Thyroid gland (tissue), 4 donors: Measurements from ENCODE around the gene CDH22. TPM values are rescaled to one million over a fixed set of nuclear protein-coding genes. Genes with fewer than 3 reads are reported as not detected.

Experiments used
- DNase-seq, 2 donors: peaks; one replicate each; pipeline ENCODE4 v3.0.0-alpha.2; 2019
- H3K27ac ChIP-seq, 3 donors: fragments of 200-600 bp; sonication (generic); 1 replicate in 2 of 3; 2 replicates in 1 of 3; pipeline ENCODE4 v1.5.1; 2016 to 2019; ENCODE audit warnings: mild to moderate bottlenecking in 1 of 3, moderate library complexity in 1 of 3
- H3K27me3 ChIP-seq: fragments of 200-600 bp; sonication (generic); one replicate; pipeline ENCODE4 v1.5.1; 2019
- H3K36me3 ChIP-seq, 2 donors: fragments of 200-600 bp; sonication (generic); one replicate each; pipeline ENCODE4 v1.5.1; 2016 to 2019
- H3K4me1 ChIP-seq, 2 donors: fragments of 200-600 bp; sonication (generic); one replicate each; pipeline ENCODE4 v1.5.1; 2017 to 2019
- H3K4me3 ChIP-seq, 3 donors: fragments of 200-600 bp; sonication (generic); replicated peaks in 1 of 3; 1 replicate in 2 of 3; 2 replicates in 1 of 3; pipeline ENCODE4 v1.5.1; 2016; ENCODE audit warnings: mild to moderate bottlenecking in 1 of 3
- H3K9me3 ChIP-seq: fragments of 200-600 bp; sonication (generic); one replicate; pipeline ENCODE4 v1.5.1; 2017
- CTCF ChIP-seq, 6 experiments: fragments of 200-600 bp in 3 of 6; fragments of 450-650 bp in 3 of 6; sonication (generic) in 3 of 6; IDR thresholded peaks; one replicate each; pipeline ENCODE4 v1.5.1; 2016 to 2019; ENCODE audit warnings: antibody characterized with exemption in 6 of 6, mild to moderate bottlenecking in 2 of 6, inconsistent platforms in 1 of 6, moderate library complexity in 1 of 6
- POLR2A ChIP-seq, 2 donors: fragments of 450-650 bp; IDR thresholded peaks; one replicate each; pipeline ENCODE4 v1.6.1; 2017; ENCODE audit warnings: antibody characterized with exemption in 2 of 2, mild to moderate bottlenecking in 2 of 2, moderate library complexity in 1 of 2
- WGBS, 2 donors: methylation state at CpG; one replicate each; pipeline ENCODE4 v1.1.5; 2017; 5-methylcytosine and 5-hydroxymethylcytosine counted together
- intact Hi-C: fragments of 100-400 bp; cut with DNase I; formaldehyde crosslinking; loops from one replicate; pipeline ENCODE4 v1.15.1; 2023
- total RNA-seq, 4 donors: library from RNA; depleted of rRNA; stranded (reverse); fragments of >200 nt; gene quantifications; one replicate each; pipeline ENCODE4 v1.2.3, GENCODE V29; 2016

Gene CDH22
- total RNA-seq, 4 donors from 2014 or later, result 0.38 to 3.0 (median 1.2) TPM

GRCh38 chr20:46324960-46325703, 16.8 kb upstream of the CDH22 start:
- H3K9me3 ChIP-seq, result no peaks in the 10 kb centered on the region
- 43 to 48% methylated on average over 6 of the region's 6 CpGs for WGBS, 2 donors
- no peak overlapping the region for H3K4me3 ChIP-seq
- no peaks in the 10 kb centered on the region for H3K36me3 ChIP-seq
- no peaks in the 10 kb centered on the region for H3K27me3 ChIP-seq
- intact Hi-C loops, result no loop called here
- DNase-seq, result peak; percentile 32 to 33
- peaks cover 9 to 21% of the 10 kb centered on the region in 2 donors for H3K4me1 ChIP-seq
- TF ChIP-seq CTCF (IDR thresholded peaks at IDR 0.05), result no peak
- no peak for TF ChIP-seq POLR2A (IDR thresholded peaks at IDR 0.05)
- H3K27ac ChIP-seq, result no peak overlapping the region

GRCh38 chr20:46324379-46324778, 16.1 kb upstream of the CDH22 start:
- no peaks in the 10 kb centered on the region for H3K27me3 ChIP-seq

DNA sequence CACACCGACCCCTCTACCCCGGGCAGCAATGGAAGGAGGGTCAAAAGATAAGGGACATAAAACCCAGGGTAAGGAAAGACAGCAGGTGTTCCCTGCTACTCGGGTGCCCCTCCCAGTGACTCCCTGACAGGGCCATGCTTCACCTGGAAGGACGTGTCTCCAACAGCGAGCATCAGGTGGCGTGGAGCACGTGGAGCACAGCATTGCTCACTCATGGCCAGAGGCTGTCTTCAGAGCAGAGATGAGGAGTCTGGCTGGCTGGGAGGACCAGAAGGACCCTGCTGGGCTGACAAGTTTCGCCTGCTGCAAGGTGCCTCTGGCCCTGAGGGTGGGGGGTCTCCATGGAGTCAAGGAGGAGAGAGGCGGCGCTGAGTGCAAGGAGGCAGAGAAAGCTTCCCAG, 15.3 kb upstream of the CDH22 start:
- H3K27me3 ChIP-seq, result no peaks in the 10 kb centered on the region
- DNase-seq, result no peak
- WGBS, 2 donors, result 53 to 77% methylated on average over 7 to 10 of the region's 10 CpGs

More at GRCh38 chr20:46324379-46324778, 16.1 kb upstream of the CDH22 start:
- WGBS, 2 donors, result 80 to 85% methylated on average over 7 of the region's 7 CpGs
- no peak for DNase-seq
- no peaks in the 10 kb centered on the region for H3K9me3 ChIP-seq
- H3K36me3 ChIP-seq, result no peaks in the 10 kb centered on the region
- H3K4me1 ChIP-seq, result peaks cover 3 to 14% of the 10 kb centered on the region in 2 donors
- no peak overlapping the region for H3K4me3 ChIP-seq
- no peak overlapping the region for H3K27ac ChIP-seq
- TF ChIP-seq POLR2A (IDR thresholded peaks at IDR 0.05) (no peak), CTCF (IDR thresholded peaks at IDR 0.05) (no peak)
- intact Hi-C loops, result no loop called here

DNA sequence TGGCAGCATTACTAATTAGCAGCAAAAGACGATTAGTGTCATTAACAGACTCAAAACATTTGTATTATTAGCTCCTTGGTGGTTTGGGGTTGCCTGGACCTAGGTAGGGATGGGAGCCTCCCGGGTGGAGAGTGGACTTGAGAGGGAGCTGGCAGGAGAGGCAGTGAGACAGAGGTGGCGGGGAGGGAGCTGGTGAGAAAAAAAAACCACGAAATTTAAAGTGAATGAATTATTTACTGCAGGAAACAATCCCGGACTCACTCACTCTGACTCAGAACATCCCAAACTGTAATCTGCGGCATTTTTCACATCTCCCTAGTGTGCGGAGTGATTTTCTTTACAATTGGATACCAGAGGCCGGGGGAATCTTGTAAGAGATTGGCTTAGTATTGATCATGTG, 14.3 kb upstream of the CDH22 start:
- Histone ChIP-seq H3K27ac (no peak overlapping the region), H3K4me1 (peaks cover 3 to 11% of the 10 kb centered on the region in 2 donors), H3K36me3 (no peaks in the 10 kb centered on the region), H3K4me3 (no peak overlapping the region), H3K27me3 (no peaks in the 10 kb centered on the region), H3K9me3 (no peaks in the 10 kb centered on the region)
- 69% methylated on average over 8 of the region's 8 CpGs for WGBS, 2 donors
- TF ChIP-seq CTCF (IDR thresholded peaks at IDR 0.05) (no peak), POLR2A (IDR thresholded peaks at IDR 0.05) (no peak)
- DNase-seq, result no peak
- intact Hi-C loops, result no loop called here

More for the DNA sequence above, 15.3 kb upstream of the CDH22 start:
- Histone ChIP-seq H3K9me3 (no peaks in the 10 kb centered on the region), H3K27ac (no peak overlapping the region), H3K4me3 (no peak overlapping the region), H3K36me3 (no peaks in the 10 kb centered on the region), H3K4me1 (peaks cover 3 to 11% of the 10 kb centered on the region in 2 donors)
- TF ChIP-seq POLR2A (IDR thresholded peaks at IDR 0.05), result no peak
- TF ChIP-seq CTCF (IDR thresholded peaks at IDR 0.05), result no peak
- intact Hi-C loops, result no loop called here

GRCh38 chr20:46317685-46318177, 9.4 kb upstream of the CDH22 start:
- intact Hi-C loops, result no loop called here
- Histone ChIP-seq H3K4me1 (peaks cover under 1 to 2% of the 10 kb centered on the region in 2 donors), H3K4me3 (no peak overlapping the region), H3K27me3 (peaks cover 11% of the 10 kb centered on the region), H3K27ac (no peak overlapping the region), H3K36me3 (no peaks in the 10 kb centered on the region), H3K9me3 (no peaks in the 10 kb centered on the region)
- no peak for DNase-seq
- TF ChIP-seq CTCF (IDR thresholded peaks at IDR 0.05) (no peak), POLR2A (IDR thresholded peaks at IDR 0.05) (no peak)
- 23 to 57% methylated on average over 3 to 7 of the region's 7 CpGs for WGBS, 2 donors
